ENCODE measurements around the gene MAPK7. TPM values are rescaled to one million over a fixed set of nuclear protein-coding genes. Genes with fewer than 3 reads are reported as not detected.

The MAPK7 gene
- total RNA-seq, 1 donor from 2014 or later, result 39.3 TPM

DNA sequence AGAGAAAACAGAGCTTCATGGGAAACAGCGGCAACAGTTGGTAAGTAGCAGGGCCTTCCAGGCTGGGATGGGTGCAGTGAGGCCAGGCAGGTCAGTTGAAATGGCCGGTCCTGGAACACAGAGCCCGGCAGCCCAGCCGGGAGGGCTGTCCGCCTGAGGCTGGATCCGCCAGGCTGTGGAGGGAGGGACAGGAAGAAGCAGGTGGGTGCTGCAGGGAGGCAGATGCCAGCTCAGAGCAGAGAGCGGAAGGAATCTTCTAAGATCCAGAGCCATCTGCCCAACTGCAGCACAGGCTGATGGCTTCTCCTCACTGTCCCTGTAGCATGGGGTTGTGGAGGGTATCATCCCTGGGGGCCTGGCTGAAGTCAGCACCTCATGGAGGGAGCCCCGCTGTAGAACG lies 33.3 kb downstream of the MAPK7 start:
- Mint-ChIP-seq H3K36me3 (ENCODE audit: low read depth) (no peaks in the 10 kb centered on the region), H3K4me1 (no peaks in the 10 kb centered on the region), H3K27me3 (ENCODE audit: low read depth) (peaks cover 3% of the 10 kb centered on the region), H3K4me3 (no peak overlapping the region), H3K27ac (ENCODE audit: unreplicated experiment) (no peak overlapping the region), H3K9me3 (no peaks in the 10 kb centered on the region)
- TF ChIP-seq, protein P1, sequence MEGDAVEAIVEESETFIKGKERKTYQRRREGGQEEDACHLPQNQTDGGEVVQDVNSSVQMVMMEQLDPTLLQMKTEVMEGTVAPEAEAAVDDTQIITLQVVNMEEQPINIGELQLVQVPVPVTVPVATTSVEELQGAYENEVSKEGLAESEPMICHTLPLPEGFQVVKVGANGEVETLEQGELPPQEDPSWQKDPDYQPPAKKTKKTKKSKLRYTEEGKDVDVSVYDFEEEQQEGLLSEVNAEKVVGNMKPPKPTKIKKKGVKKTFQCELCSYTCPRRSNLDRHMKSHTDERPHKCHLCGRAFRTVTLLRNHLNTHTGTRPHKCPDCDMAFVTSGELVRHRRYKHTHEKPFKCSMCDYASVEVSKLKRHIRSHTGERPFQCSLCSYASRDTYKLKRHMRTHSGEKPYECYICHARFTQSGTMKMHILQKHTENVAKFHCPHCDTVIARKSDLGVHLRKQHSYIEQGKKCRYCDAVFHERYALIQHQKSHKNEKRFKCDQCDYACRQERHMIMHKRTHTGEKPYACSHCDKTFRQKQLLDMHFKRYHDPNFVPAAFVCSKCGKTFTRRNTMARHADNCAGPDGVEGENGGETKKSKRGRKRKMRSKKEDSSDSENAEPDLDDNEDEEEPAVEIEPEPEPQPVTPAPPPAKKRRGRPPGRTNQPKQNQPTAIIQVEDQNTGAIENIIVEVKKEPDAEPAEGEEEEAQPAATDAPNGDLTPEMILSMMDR (conservative IDR thresholded peaks at IDR 0.05), result no peak
- DNase-seq (ENCODE audit: low read depth, low spot score), result no peak

DNA sequence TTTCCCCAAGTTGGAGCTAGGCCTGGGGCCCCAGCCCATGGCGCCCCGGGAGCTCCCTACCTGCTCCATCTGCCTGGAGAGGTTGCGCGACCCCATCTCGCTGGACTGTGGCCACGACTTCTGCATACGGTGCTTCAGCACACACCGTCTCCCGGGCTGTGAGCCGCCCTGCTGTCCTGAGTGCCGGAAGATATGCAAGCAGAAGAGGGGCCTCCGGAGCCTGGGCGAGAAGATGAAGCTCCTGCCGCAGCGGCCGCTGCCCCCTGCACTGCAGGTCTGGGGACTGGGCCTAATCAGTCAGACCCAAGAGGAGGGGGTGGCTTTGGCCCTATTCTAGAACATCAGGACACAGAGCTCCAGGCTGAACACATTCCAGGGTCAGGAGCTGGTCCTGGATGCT lies 34.2 kb downstream of the MAPK7 start:
- TF ChIP-seq, protein P1 (conservative IDR thresholded peaks at IDR 0.05), result no peak
- no peak for DNase-seq (ENCODE audit: low read depth, low spot score)
- no peaks in the 10 kb centered on the region for H3K4me1 Mint-ChIP-seq
- no peaks in the 10 kb centered on the region for H3K36me3 Mint-ChIP-seq (ENCODE audit: low read depth)
- H3K9me3 Mint-ChIP-seq, result no peaks in the 10 kb centered on the region
- H3K27ac Mint-ChIP-seq (ENCODE audit: unreplicated experiment), result no peak overlapping the region
- no peak overlapping the region for H3K4me3 Mint-ChIP-seq
- peaks cover 3% of the 10 kb centered on the region for H3K27me3 Mint-ChIP-seq (ENCODE audit: low read depth)

DNA sequence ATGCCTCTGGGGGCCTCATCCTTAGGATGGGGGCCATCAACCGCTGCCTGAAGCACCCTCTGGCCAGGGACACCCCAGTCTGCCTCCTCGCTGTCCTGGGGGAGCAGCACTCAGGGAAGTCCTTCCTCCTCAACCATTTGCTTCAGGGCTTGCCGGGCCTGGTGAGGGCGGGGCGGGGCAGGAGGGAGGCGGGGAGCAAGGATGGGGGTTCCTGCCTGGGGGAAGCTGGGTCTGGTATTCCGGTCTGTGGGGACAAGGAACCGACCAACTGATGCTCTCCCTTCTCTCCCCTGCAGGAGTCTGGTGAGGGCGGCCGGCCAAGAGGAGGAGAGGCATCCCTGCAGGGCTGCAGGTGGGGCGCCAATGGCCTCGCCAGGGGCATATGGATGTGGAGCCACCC lies 34.7 kb downstream of the MAPK7 start:
- TF ChIP-seq, protein P1 (conservative IDR thresholded peaks at IDR 0.05), result no peak
- Mint-ChIP-seq H3K4me3 (no peak overlapping the region), H3K27me3 (ENCODE audit: low read depth) (peaks cover 3% of the 10 kb centered on the region), H3K9me3 (no peaks in the 10 kb centered on the region), H3K36me3 (ENCODE audit: low read depth) (no peaks in the 10 kb centered on the region), H3K4me1 (no peaks in the 10 kb centered on the region), H3K27ac (ENCODE audit: unreplicated experiment) (no peak overlapping the region)
- DNase-seq (ENCODE audit: low read depth, low spot score), result no peak

- no peaks in the 10 kb centered on the region for H3K4me1 Mint-ChIP-seq
- H3K9me3 Mint-ChIP-seq, result no peaks in the 10 kb centered on the region
- H3K27ac Mint-ChIP-seq (ENCODE audit: unreplicated experiment), result no peak overlapping the region
- no peak overlapping the region for H3K4me3 Mint-ChIP-seq
- H3K36me3 Mint-ChIP-seq (ENCODE audit: low read depth), result no peaks in the 10 kb centered on the region
- TF ChIP-seq, protein P1 (conservative IDR thresholded peaks at IDR 0.05), result no peak
- DNase-seq (ENCODE audit: low read depth, low spot score), result no peak
- peaks cover 3% of the 10 kb centered on the region for H3K27me3 Mint-ChIP-seq (ENCODE audit: low read depth)
Measured at GRCh38 chr17:19413761-19414160, 35.5 kb downstream of the MAPK7 start.

GRCh38 chr17:19414396-19415280 lies 36.3 kb downstream of the MAPK7 start:
- H3K4me3 Mint-ChIP-seq, result no peak overlapping the region
- TF ChIP-seq, protein P1 (conservative IDR thresholded peaks at IDR 0.05), result no peak
- DNase-seq (ENCODE audit: low read depth, low spot score), result no peak
- H3K27me3 Mint-ChIP-seq (ENCODE audit: low read depth), result peaks cover 3% of the 10 kb centered on the region
- H3K4me1 Mint-ChIP-seq, result no peaks in the 10 kb centered on the region
- H3K27ac Mint-ChIP-seq (ENCODE audit: unreplicated experiment), result no peak overlapping the region
- no peaks in the 10 kb centered on the region for H3K9me3 Mint-ChIP-seq
- no peaks in the 10 kb centered on the region for H3K36me3 Mint-ChIP-seq (ENCODE audit: low read depth)
